HG02678 (cell line): ENCODE measurements around the gene NR1D1.

Source experiments
- ATAC-seq: cut with Tn5 transposase; IDR thresholded peaks from one replicate; pipeline ENCODE4 v1.9.1; 2021; ENCODE audit warnings: mild to moderate bottlenecking, moderate library complexity; ENCODE audit not compliant: unreplicated experiment

The NR1D1 gene

DNA sequence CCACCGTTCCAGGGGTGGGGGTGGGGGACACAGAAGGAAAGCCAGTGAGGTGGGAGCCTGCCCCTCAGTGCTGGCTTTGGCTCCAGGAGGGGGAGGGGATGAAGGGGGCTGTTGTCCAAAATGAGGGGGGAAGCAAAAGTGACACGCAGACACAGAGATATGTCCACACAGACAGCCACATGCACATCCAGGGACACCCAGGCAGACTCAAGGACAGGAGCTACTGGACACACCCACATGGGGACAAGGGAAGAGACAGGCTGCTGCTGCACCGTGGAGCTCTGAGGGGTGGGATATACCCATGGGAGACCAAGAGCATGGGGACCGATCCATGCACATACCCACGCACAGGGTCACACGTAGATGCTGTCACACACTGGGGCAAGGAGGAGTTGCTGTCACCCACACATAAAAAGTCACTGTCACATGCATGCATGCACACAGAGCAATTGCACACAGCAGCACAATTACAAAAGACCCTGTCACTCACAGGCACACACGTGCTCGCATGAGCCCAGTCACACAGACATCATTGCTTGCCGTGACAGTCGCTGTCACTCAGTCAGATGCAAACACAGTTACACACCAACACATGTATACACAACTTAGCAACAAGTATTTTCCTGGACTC lies 36.4 kb downstream of the NR1D1 start:
- no peak for ATAC-seq

DNA sequence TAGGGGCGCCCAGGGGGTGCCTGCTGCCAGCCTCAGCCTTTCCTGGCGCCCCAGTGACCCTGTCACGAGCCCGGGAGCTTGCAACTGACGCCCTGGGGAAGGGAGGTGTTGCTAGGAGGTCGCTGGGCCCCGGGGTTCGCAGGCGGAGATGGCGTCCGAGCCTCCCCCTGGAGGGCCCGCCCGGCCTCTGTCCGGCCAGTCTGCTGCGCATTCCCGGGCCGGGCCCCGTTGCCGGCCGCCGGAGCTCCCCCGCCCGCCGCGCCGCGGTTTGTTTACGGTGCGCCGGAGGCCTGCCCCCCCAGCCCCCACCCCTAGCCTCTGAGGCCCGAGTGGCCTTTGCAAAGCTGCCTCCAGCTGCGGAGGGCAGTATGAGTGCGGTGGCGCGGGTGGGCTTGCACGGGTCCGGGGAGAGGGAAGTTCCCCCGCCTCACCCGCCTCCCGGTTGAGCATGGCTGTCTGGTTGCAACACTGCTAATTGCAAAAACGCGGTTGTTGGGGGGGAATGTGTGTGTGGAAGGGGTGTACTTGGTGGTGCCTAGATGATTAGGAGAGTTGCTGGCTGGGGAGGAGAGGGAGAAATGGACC lies 37.1 kb downstream of the NR1D1 start:
- peak; percentile 28 for ATAC-seq

DNA sequence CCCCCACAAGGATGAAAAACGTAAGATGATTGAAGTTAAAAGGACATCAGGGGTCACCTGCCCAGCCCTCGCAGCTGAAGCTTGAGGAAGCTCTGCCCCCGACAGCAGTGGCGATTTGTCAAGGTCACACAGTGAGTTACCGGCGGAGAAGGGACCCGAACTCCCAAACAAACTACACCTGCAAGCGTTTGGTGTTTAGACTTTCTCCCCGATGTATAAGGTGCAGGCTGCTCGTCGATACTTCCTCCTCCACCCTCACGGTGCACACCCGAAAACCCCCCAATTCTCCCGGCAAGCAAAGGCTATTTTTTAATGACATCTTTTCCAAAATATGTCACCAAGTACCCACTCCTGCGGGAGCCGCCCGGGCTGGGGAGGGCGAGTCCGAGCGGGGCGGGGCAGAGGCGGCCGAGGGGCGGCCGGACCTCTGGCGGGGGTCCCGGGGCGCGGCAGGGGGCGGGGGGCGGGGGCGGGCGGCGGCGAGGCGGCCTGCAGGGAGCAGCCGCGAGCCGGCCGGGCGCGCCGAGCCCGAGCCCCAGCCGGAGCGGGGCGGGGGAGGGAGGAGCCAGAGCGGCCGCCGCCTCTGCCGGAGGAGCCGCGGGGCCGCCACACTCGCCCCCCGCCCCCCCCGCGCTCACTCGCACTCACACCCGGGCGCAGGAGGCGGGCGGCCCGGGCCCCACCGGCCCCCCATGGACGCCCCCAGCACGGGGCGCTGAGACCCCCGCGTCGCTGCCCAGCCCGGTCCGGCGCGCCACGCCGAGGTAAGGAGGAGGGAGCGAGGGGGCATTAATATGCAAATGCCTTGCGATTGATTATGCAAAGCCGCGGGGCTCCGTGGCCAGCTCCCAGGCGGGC lies 37.8 kb downstream of the NR1D1 start, which contains the start of gene THRA:
Gene THRA, plus strand, starts transcription at position 637 of the 858 bp plus-strand sequence. CDS start 11,524 bp downstream, outside the sequence.
- peak; percentile 76 for ATAC-seq

DNA sequence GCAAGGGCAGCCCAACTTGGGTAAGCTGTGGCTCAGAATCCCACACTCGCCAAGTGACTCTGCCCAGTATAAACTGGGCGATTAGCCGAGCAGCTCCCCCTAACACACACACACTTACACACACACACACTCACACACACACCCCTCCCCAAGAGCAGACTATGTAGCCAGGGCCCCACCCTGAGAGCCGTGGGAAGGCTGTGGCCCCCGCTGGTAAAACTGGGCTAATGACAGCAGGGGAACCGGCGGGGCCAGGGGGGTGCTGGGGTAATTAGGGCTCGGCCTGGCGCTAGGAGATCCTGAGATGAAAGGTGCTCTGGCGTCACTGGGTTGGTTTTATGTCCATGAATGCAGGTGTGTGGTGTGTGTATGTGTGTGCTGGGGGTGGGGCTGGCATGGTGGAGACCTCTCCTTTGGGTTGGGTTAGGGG lies 38.8 kb downstream of the NR1D1 start:
- no peak for ATAC-seq

GRCh38 chr17:40060887-40061608 lies 39.3 kb downstream of the NR1D1 start:
- ATAC-seq: no peak

GRCh38 chr17:40059729-40060475 lies 40.5 kb downstream of the NR1D1 start:
- ATAC-seq: no peak

GRCh38 chr17:40058865-40059264 lies 41.5 kb downstream of the NR1D1 start:
- no peak for ATAC-seq

- no peak for ATAC-seq
Measured at GRCh38 chr17:40058186-40058784, 42.1 kb downstream of the NR1D1 start.

DNA sequence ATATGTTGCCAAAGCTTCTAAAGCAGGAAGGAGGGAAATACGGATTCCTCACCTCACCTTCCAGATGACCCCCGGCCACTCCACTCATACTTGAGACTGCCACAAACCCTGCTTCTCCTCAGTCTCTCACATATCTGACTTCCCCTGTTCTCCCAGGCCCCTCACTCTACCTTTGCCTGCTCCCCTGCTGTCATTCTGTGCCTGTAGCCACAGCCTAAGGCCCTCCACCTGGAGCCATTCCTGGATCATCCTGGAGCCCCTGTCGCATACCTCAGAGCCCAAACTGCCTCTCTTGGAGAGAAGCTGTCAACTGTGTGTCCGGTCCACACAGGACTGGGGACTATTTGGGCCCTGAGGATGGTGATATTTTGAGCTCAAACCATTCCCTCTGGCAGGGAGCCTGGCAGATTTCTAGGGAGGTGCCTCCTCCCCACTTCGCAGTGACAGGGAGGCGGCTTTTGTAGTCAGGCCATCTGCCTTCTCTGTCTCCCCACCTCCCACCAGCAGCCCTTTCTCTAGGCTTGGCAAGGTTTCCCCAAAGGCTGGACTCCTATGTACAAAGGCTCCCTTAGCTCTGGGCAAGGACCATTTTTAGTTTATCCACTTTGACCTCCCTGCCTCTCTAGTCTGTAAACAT lies 43.9 kb downstream of the NR1D1 start:
- ATAC-seq: no peak
